Esophagus squamous epithelium (tissue), 5 donors: ENCODE measurements around the gene PMS2. TPM values are rescaled to one million over a fixed set of nuclear protein-coding genes. Genes with fewer than 3 reads are reported as not detected.

Experiments
- DNase-seq: peaks from one replicate; lab custom pipeline; 2025; lab: John Stamatoyannopoulos, UW
- H3K27ac ChIP-seq, 4 donors: fragments of 200-600 bp; sonication (generic); one replicate each; pipeline ENCODE4 v1.5.1; 2016 to 2019; ENCODE audit warnings: mild to moderate bottlenecking in 1 of 4
- H3K27me3 ChIP-seq, 4 donors: fragments of 200-600 bp; sonication (generic); 1 replicate in 3 of 4; 2 replicates in 1 of 4; pipeline versions ENCODE4 v1.5.1 to v1.6.0; 2017 to 2021; ENCODE audit warnings: antibody characterized with exemption in 1 of 4
- H3K36me3 ChIP-seq, 3 donors: fragments of 200-600 bp; sonication (generic); one replicate each; pipeline ENCODE4 v1.5.1; 2016 to 2019
- H3K4me1 ChIP-seq, 3 donors: fragments of 200-600 bp; sonication (generic); one replicate each; pipeline ENCODE4 v1.5.1; 2017 to 2019
- H3K4me3 ChIP-seq, 4 donors: fragments of 200-600 bp; sonication (generic); 1 replicate in 3 of 4; 2 replicates in 1 of 4; pipeline ENCODE4 v1.5.1; 2016 to 2019; ENCODE audit warnings: mild to moderate bottlenecking in 2 of 4, moderate library complexity in 1 of 4
- H3K9me3 ChIP-seq, 3 donors: fragments of 200-600 bp; sonication (generic); one replicate each; pipeline ENCODE4 v1.5.1; 2016 to 2019
- CTCF ChIP-seq, 6 experiments: fragments of 450-650 bp in 4 of 6; fragments of 200-600 bp in 2 of 6; sonication (generic) in 2 of 6; IDR thresholded peaks; one replicate each; pipeline ENCODE4 v1.5.1; 2016 to 2019; ENCODE audit warnings: antibody characterized with exemption in 6 of 6, mild to moderate bottlenecking in 4 of 6, moderate library complexity in 4 of 6
- POLR2A ChIP-seq, 4 donors: fragments of 450-650 bp; IDR thresholded peaks; one replicate each; pipeline ENCODE4 v1.6.1; 2017; ENCODE audit warnings: antibody characterized with exemption in 4 of 4, mild to moderate bottlenecking in 4 of 4, moderate library complexity in 3 of 4
- WGBS, 2 donors: methylation state at CpG; one replicate each; pipeline ENCODE4 v1.1.5; 2018; 5-methylcytosine and 5-hydroxymethylcytosine counted together
- intact Hi-C: fragments of 100-400 bp; cut with DNase I; formaldehyde crosslinking; loops from one replicate; pipeline ENCODE4 v1.15.0; 2022
- total RNA-seq, 4 donors: library from RNA; depleted of rRNA; stranded (reverse); fragments of >200 nt; gene quantifications; one replicate each; pipeline ENCODE4 v1.1.0, GENCODE V29; 2016
- donor health status: DM: yes; HTN: yes; CAD: no.

PMS2 gene
- total RNA-seq, 4 donors from 2014 or later = 7.0 to 13.9 (median 10.0) TPM

DNA sequence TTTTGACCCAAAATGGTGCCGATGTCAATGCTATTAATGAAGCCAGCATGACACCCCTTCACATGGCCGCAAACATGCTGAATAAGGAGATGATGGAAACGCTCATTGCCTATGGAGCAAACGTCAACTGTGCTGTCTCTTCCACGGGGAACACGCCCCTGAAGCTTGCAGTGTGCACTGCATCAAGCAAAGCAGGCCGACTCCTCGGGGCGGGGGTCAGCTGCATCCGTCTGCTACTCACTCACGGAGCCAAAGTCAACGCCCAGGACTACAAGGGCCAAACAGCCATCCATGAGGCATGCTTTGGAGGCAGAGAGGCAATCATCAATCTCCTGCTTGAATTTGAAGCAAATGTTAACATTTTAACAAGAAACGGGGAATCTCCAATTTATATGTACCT lies 26.8 kb upstream of the PMS2 start:
- intact Hi-C loops = no loop called here
- WGBS, 2 donors = 85 to 89% methylated on average over 9 of the region's 13 CpGs
- DNase-seq = no peak
- Histone ChIP-seq H3K4me1 (no peaks in the 10 kb centered on the region), H3K9me3 (no peaks in the 10 kb centered on the region), H3K36me3 (peaks cover 15 to 100% (median 39%) of the 10 kb centered on the region in 3 donors), H3K27ac (no peak overlapping the region), H3K27me3 (no peaks in the 10 kb centered on the region), H3K4me3 (no peak overlapping the region)
- TF ChIP-seq POLR2A (IDR thresholded peaks at IDR 0.05) (no peak), CTCF (IDR thresholded peaks at IDR 0.05) (no peak)

GRCh38 chr7:6035165-6035564 lies 26.3 kb upstream of the PMS2 start:
- TF ChIP-seq POLR2A (IDR thresholded peaks at IDR 0.05) (no peak), CTCF (IDR thresholded peaks at IDR 0.05) (no peak)
- H3K27ac ChIP-seq = no peak overlapping the region
- DNase-seq = no peak
- 92 to 93% methylated on average over 9 to 10 of the region's 10 CpGs for WGBS, 2 donors
- H3K9me3 ChIP-seq = no peaks in the 10 kb centered on the region
- no peak overlapping the region for H3K4me3 ChIP-seq
- H3K36me3 ChIP-seq = peaks cover 10 to 100% (median 36%) of the 10 kb centered on the region in 3 donors
- H3K4me1 ChIP-seq = no peaks in the 10 kb centered on the region
- intact Hi-C loops = no loop called here
- H3K27me3 ChIP-seq = no peaks in the 10 kb centered on the region

DNA sequence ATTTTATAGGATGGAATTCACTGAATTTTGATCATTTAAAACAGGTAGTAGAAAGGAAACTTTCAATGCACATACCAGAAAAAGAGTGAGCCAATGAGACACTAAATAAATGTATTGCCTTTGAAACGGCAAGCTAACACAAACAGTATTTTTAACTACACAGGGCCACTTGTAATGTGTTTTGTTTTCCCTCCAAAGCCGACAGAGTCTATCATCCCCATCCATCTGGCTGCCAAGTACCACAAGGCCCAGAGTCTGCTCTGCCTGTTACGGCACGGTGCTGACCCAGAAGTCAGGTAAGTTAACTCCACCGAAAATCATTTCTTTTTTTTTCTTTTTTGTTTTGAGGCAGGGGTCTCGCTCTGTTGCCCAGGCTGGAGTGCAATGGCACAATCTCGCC lies 23.8 kb upstream of the PMS2 start:
- Histone ChIP-seq H3K27me3 (no peaks in the 10 kb centered on the region), H3K4me1 (no peaks in the 10 kb centered on the region), H3K4me3 (no peak overlapping the region), H3K36me3 (peaks cover 10 to 100% (median 25%) of the 10 kb centered on the region in 3 donors), H3K9me3 (no peaks in the 10 kb centered on the region), H3K27ac (no peak overlapping the region)
- TF ChIP-seq CTCF (IDR thresholded peaks at IDR 0.05) = no peak
- no peak for TF ChIP-seq POLR2A (IDR thresholded peaks at IDR 0.05)
- 85 to 88% methylated on average over 6 to 7 of the region's 7 CpGs for WGBS, 2 donors
- no peak for DNase-seq
- intact Hi-C loops = no loop called here

DNA sequence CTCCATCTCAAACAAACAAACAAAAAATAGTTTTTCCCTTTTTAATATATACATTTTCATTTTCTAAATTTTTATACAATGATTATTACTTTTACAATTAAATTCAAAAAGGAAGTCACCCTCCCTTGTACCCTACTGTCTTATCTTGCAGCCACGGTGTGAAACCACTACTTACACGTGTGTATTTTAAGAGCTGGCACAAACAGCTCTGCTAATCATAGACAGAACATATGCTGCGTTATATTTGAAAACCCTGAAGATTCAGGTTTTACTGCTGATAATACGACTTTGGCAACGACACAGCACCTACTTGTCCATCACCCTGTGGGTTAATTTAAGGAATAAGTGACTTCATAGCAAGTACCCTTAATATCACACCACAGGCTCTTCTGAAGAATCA lies 23.3 kb upstream of the PMS2 start:
- DNase-seq = no peak
- Histone ChIP-seq H3K36me3 (peaks cover 10 to 100% (median 25%) of the 10 kb centered on the region in 3 donors), H3K27ac (no peak overlapping the region), H3K9me3 (no peaks in the 10 kb centered on the region), H3K4me3 (no peak overlapping the region), H3K27me3 (no peaks in the 10 kb centered on the region), H3K4me1 (peaks cover 0 to 3% (median 0%) of the 10 kb centered on the region in 3 donors)
- no peak for TF ChIP-seq POLR2A (IDR thresholded peaks at IDR 0.05)
- TF ChIP-seq CTCF (IDR thresholded peaks at IDR 0.05) = no peak
- intact Hi-C loops = no loop called here
- 80 to 87% methylated on average over 5 of the region's 5 CpGs for WGBS, 2 donors

DNA sequence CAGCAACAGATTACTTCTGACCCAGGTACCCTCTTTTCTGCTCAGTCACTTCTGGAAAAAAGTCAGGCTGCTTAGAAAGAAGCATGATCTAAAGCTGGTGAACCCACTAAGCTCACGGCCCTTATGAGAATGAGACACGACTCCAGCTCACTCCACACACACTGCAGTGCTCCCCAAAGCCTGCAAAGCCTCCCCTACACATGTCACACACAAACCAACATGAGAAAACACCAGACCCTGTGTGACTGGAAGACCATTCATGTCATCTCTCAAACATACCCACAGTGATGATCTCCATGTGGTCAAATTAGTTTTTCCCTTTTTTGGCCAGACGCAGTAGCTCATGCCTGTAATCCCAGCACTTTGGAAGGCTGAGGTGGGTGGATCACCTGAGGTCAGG lies 22.7 kb upstream of the PMS2 start:
- intact Hi-C loops = no loop called here
- 88 to 92% methylated on average over 2 to 3 of the region's 3 CpGs for WGBS, 2 donors
- TF ChIP-seq POLR2A (IDR thresholded peaks at IDR 0.05) (no peak), CTCF (IDR thresholded peaks at IDR 0.05) (no peak)
- Histone ChIP-seq H3K4me1 (peaks cover 0 to 9% (median 2%) of the 10 kb centered on the region in 3 donors), H3K36me3 (peaks cover 10 to 100% (median 29%) of the 10 kb centered on the region in 3 donors), H3K27me3 (no peaks in the 10 kb centered on the region), H3K4me3 (no peak overlapping the region), H3K27ac (no peak overlapping the region), H3K9me3 (no peaks in the 10 kb centered on the region)
- DNase-seq = no peak
